B cell (primary cell): ENCODE results near the gene STRBP. TPM values are rescaled to one million over a fixed set of nuclear protein-coding genes. Genes with fewer than 3 reads are reported as not detected.
A peak's percentile ranks its signal among the peaks of the same experiment; 100 is the strongest.
"Not testable (repeated sequence)": the region's sequence is repeated elsewhere in the genome, so short reads cannot be mapped to it uniquely, and the experiment has no call there.

Experiments
- ATAC-seq: fragments of 200-7000 bp; cut with Tn5 transposase; one replicate; pipeline ENCODE4 v1.10.0; 2021; ENCODE audit warnings: low read depth, mild to moderate bottlenecking, moderate number of reproducible peaks, moderate library complexity
- CTCF ChIA-PET: fragments of 350-600 bp; sonication (Branson Sonifier 250); formaldehyde crosslinking; loops from one replicate; lab custom pipeline; 2021; ENCODE audit warnings: antibody characterized with exemption, inconsistent platforms; lab: Charles Lee
- POLR2A ChIA-PET: fragments of 350-600 bp; sonication (Branson Sonifier 250); formaldehyde crosslinking; loops from one replicate; lab custom pipeline; 2021; ENCODE audit warnings: antibody characterized with exemption; lab: Charles Lee
- DNase-seq: peaks from one replicate; pipeline ENCODE4 v3.0.0; 2013
- H2AFZ ChIP-seq: 2 replicates; pipeline ENCODE4 v1.6.1; 2012; ENCODE audit warnings: mild to moderate bottlenecking, low read depth, low read length; ENCODE audit not compliant: insufficient read depth, poor library complexity, severe bottlenecking
- H3K27ac ChIP-seq, 2 donors: 1 replicate in 1 of 2; 2 replicates in 1 of 2; pipeline ENCODE4 v1.5.1; 2012 to 2013; ENCODE audit warnings: low read length in 2 of 2, mild to moderate bottlenecking in 2 of 2, moderate library complexity in 1 of 2
- H3K27me3 ChIP-seq, 4 experiments: fragments of 200-600 bp in 1 of 4; sonication (generic) in 1 of 4; replicated peaks in 1 of 4; 1 replicate in 2 of 4; 2 replicates in 2 of 4; pipeline versions ENCODE4 v1.6.1 to v1.7.0; 2013 to 2016; ENCODE audit warnings: low read length in 3 of 4, mild to moderate bottlenecking in 2 of 4, mixed read lengths in 1 of 4, moderate library complexity in 1 of 4; ENCODE audit not compliant: insufficient read depth in 4 of 4, control insufficient read depth in 3 of 4; ENCODE audit errors: control extremely low read depth in 1 of 4
- H3K36me3 ChIP-seq, 2 experiments: replicated peaks in 1 of 2; 1 replicate in 1 of 2; 2 replicates in 1 of 2; pipeline versions ENCODE4 v1.6.1 to v1.7.1; 2013; ENCODE audit warnings: low read length in 1 of 2; ENCODE audit not compliant: insufficient read depth in 2 of 2, control insufficient read depth in 1 of 2; ENCODE audit errors: control extremely low read depth in 1 of 2, extremely low read depth in 1 of 2
- H3K4me1 ChIP-seq, 2 donors: fragments of 200-600 bp in 1 of 2; sonication (generic) in 1 of 2; 1 replicate in 1 of 2; 2 replicates in 1 of 2; pipeline versions ENCODE4 v1.5.1 to v1.6.1; 2013 to 2017; ENCODE audit warnings: low read length in 2 of 2; ENCODE audit not compliant: control insufficient read depth in 2 of 2, insufficient read depth in 2 of 2
- H3K4me2 ChIP-seq: replicated peaks from 2 replicates; pipeline ENCODE3; 2012; ENCODE audit warnings: mild to moderate bottlenecking, low read depth, low read length; ENCODE audit not compliant: poor library complexity, severe bottlenecking
- H3K4me3 ChIP-seq, 5 experiments: fragments of 200-600 bp in 1 of 5; sonication (generic) in 1 of 5; 1 replicate in 3 of 5; 2 replicates in 2 of 5; pipeline versions ENCODE4 v1.5.1 to v1.7.0; 2011 to 2016; ENCODE audit warnings: low read length in 4 of 5, mild to moderate bottlenecking in 4 of 5, low read depth in 2 of 5, control low read depth in 1 of 5, moderate library complexity in 1 of 5; ENCODE audit not compliant: insufficient read depth in 1 of 5; ENCODE audit errors: control extremely low read depth in 1 of 5, extremely low read depth in 1 of 5
- H3K79me2 ChIP-seq: fragments of 200-600 bp; sonication (generic); one replicate; pipeline ENCODE4 v1.6.0; 2016; ENCODE audit warnings: low read length; ENCODE audit not compliant: control insufficient read depth, insufficient read depth
- H3K9ac ChIP-seq: fragments of 200-600 bp; sonication (generic); 2 replicates; pipeline ENCODE4 v1.6.1; 2017; ENCODE audit warnings: mild to moderate bottlenecking, low read length, moderate library complexity
- H3K9me3 ChIP-seq, 3 donors: one replicate each; pipeline versions ENCODE4 v1.6.1 to v1.7.1; 2013; ENCODE audit warnings: low read length in 2 of 3; ENCODE audit not compliant: control insufficient read depth in 2 of 3, insufficient read depth in 1 of 3; ENCODE audit errors: control extremely low read depth in 1 of 3
- H4K20me1 ChIP-seq: 2 replicates; pipeline ENCODE4 v1.6.0; 2012; ENCODE audit warnings: mild to moderate bottlenecking, low read length; ENCODE audit not compliant: insufficient read depth, control insufficient read depth, poor library complexity, severe bottlenecking
- H3K27ac Mint-ChIP-seq: one replicate; pipeline ENCODE4 v1.8.0; 2021; ENCODE audit warnings: mixed read lengths
- H3K27me3 Mint-ChIP-seq: one replicate; pipeline ENCODE4 v1.8.0; 2021; ENCODE audit warnings: mixed read lengths
- H3K4me1 Mint-ChIP-seq: one replicate; pipeline ENCODE4 v1.8.0; 2021; ENCODE audit warnings: mixed read lengths
- H3K4me3 Mint-ChIP-seq: one replicate; pipeline ENCODE4 v1.8.0; 2021; ENCODE audit warnings: mixed read lengths
- H3K9me3 Mint-ChIP-seq: one replicate; pipeline ENCODE4 v1.8.0; 2022; ENCODE audit warnings: mixed read lengths; ENCODE audit not compliant: insufficient read depth
- CTCF ChIP-seq: fragments of 200-600 bp; IDR thresholded peaks from one replicate; pipeline ENCODE4 v1.8.0; 2022; ENCODE audit warnings: antibody characterized with exemption, mild to moderate bottlenecking
- EZH2 ChIP-seq: IDR thresholded peaks from 2 replicates; pipeline ENCODE4 v1.6.1; 2012; ENCODE audit warnings: borderline replicate concordance, low read depth, mild to moderate bottlenecking, moderate library complexity, low read length; ENCODE audit not compliant: insufficient read depth, poor library complexity, severe bottlenecking
- WGBS: methylation state at CpG from one replicate; pipeline ENCODE4 v1.1.5; 2013; ENCODE audit warnings: missing lambda C conversion rate; ENCODE audit not compliant: insufficient coverage; 5-methylcytosine and 5-hydroxymethylcytosine counted together
- intact Hi-C: fragments of 100-400 bp; cut with micrococcal nuclease; formaldehyde crosslinking; loops from one replicate; pipeline ENCODE4 v1.10.0; 2022
- polyA plus RNA-seq: library from polyadenylated mRNA; depleted of rRNA; stranded (reverse); fragments of >200 nt; gene quantifications from 2 replicates; pipeline ENCODE4 v1.2.3, GENCODE V29; 2012
- total RNA-seq, 2 donors: library from RNA; stranded (reverse); fragments of 120-200 nt in 1 of 2; gene quantifications; 1 replicate in 1 of 2; 2 replicates in 1 of 2; pipeline versions ENCODE4 v1.2.3 to v1.2.4, GENCODE V29; 2013 to 2022

STRBP gene
- total and polyA plus RNA-seq, 2 donors (not counting 1 experiment from before 2014, with no cell fraction given): 39.1 to 189 TPM

- Histone ChIP-seq H3K27me3 (no peaks in the 10 kb centered on the region), H3K4me2 (no peak overlapping the region), H3K79me2 (peaks cover 80% of the 10 kb centered on the region), H3K4me1 (peaks cover 6 to 24% of the 10 kb centered on the region in 2 donors), H3K27ac (no peak overlapping the region), H3K4me3 (no peak overlapping the region), H2AFZ (no peak overlapping the region), H3K36me3 (peaks cover 1 to 20% of the 10 kb centered on the region in 2 experiments), H4K20me1 (peaks cover 7% of the 10 kb centered on the region), H3K9ac (no peak overlapping the region), H3K9me3 (peaks cover 0 to 8% (median 0%) of the 10 kb centered on the region in 3 donors)
- Mint-ChIP-seq H3K27me3 (no peaks in the 10 kb centered on the region), H3K4me1 (peaks cover 53% of the 10 kb centered on the region), H3K9me3 (no peaks in the 10 kb centered on the region), H3K4me3 (no peak overlapping the region), H3K27ac (peak overlapping the region; percentile 37)
- no peak for ATAC-seq
- CTCF ChIA-PET: interaction anchor here (1.6 kb wide), 1 partner anchor 125 kb away, joined by 3 read pairs; no protein-coding TSS in a partner anchor
- no peak for TF ChIP-seq EZH2
- no peak for TF ChIP-seq CTCF
- POLR2A ChIA-PET: no interaction called here
- intact Hi-C loops: no loop called here
- no peak for DNase-seq
- no CpG with 5 or more reads among the region's 6 CpGs for WGBS
These were observed 62.3 kb downstream of the STRBP start for GRCh38 chr9:123206065-123206464.

- H3K27me3 ChIP-seq: no peaks in the 10 kb centered on the region
- H3K9me3 ChIP-seq: peaks cover 0 to 11% (median 0%) of the 10 kb centered on the region in 3 donors
- peak overlapping the region; percentile 29 for H3K4me2 ChIP-seq
- Mint-ChIP-seq H3K4me3 (peak overlapping the region; percentile 20), H3K27me3 (no peaks in the 10 kb centered on the region), H3K9me3 (peaks cover 3% of the 10 kb centered on the region), H3K27ac (peak overlapping the region; percentile 67), H3K4me1 (peaks cover 46% of the 10 kb centered on the region)
- H3K4me1 ChIP-seq: peaks cover 14 to 16% of the 10 kb centered on the region in 2 donors
- no peak overlapping the region for H2AFZ ChIP-seq
- H3K27ac ChIP-seq: peak overlapping the region in 1 of 2 donors; percentile 4
- DNase-seq: peak; percentile 49
- peaks cover 7% of the 10 kb centered on the region for H4K20me1 ChIP-seq
- TF ChIP-seq CTCF (no peak), EZH2 (no peak)
- intact Hi-C loops: no loop called here
- no CpG with 5 or more reads among the region's 2 CpGs for WGBS
- peak overlapping the region in 1 of 5 experiments; percentile 4 for H3K4me3 ChIP-seq
- CTCF ChIA-PET: interaction anchor here (1.7 to 1.8 kb wide), 2 partner anchors 14 to 148 kb away, joined by 5 read pairs; no protein-coding TSS in a partner anchor
- H3K9ac ChIP-seq: peak overlapping the region; percentile 1
- POLR2A ChIA-PET: no interaction called here
- peaks cover 1 to 14% of the 10 kb centered on the region in 2 experiments for H3K36me3 ChIP-seq
- peak; percentile 47 for ATAC-seq
- peaks cover 77% of the 10 kb centered on the region for H3K79me2 ChIP-seq
These were observed 67.3 kb downstream of the STRBP start for GRCh38 chr9:123201083-123201482.

- H3K36me3 ChIP-seq: peaks cover 1 to 14% of the 10 kb centered on the region in 2 experiments
- CTCF ChIA-PET: interaction anchor here (0.6 to 1.8 kb wide), 3 partner anchors 14 to 388 kb away, joined by 3 to 5 read pairs (median 5); no protein-coding TSS in a partner anchor
These were observed 67.9 kb downstream of the STRBP start for GRCh38 chr9:123200469-123200868.

More at GRCh38 chr9:123200469-123200868, 67.9 kb downstream of the STRBP start:
- Histone ChIP-seq H3K27ac (peak overlapping the region in 1 of 2 donors; percentile 4), H3K4me1 (peaks cover 14 to 16% of the 10 kb centered on the region in 2 donors), H3K4me2 (peak overlapping the region; percentile 29), H3K79me2 (peaks cover 83% of the 10 kb centered on the region), H3K9me3 (peaks cover 0 to 11% (median 0%) of the 10 kb centered on the region in 3 donors)
- POLR2A ChIA-PET, H3K9ac ChIP-seq, H3K27me3 Mint-ChIP-seq, intact Hi-C loops, DNase-seq, ATAC-seq, H3K9me3 Mint-ChIP-seq, H4K20me1 ChIP-seq, H3K4me3 ChIP-seq, H3K4me3 Mint-ChIP-seq, H3K27me3 ChIP-seq, H2AFZ ChIP-seq, H3K27ac Mint-ChIP-seq: not testable (repeated sequence)
- H3K4me1 Mint-ChIP-seq: peaks cover 45% of the 10 kb centered on the region
- 100% methylated on average over 5 of the region's 13 CpGs for WGBS
